ENCODE results near the gene ARHGAP26.

DNA sequence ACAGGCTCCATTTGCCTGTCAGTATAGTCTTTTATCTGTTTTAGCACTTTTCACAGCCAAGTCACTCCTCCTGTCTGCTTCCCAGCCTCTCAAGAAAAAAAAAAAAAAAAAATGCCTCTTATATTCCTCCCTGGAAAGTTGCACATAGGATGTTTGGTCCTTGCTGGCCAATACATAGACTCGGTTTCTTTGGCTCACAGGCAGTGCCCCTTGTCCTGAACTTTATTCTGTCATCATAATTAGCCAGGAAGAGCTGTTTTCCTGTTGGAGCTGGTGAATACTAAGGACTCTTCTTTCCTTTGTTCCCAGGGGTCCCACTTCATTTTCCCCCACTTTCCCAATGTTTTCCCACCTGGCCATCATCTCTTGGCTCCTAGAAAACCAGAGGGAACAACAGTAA is 442.1 kb downstream of the ARHGAP26 start:
- TF ChIP-seq CTCF (IDR thresholded peaks at IDR 0.05; ENCODE audit: low read depth, low read length, poor library complexity, severe bottlenecking) (no peak), EZH2phosphoT487 (IDR thresholded peaks at IDR 0.05; ENCODE audit: borderline replicate concordance, low read length) (no peak)

Measured in DOHH2 (cell line).